OCI-M2 (cell line): Measurements from ENCODE around the gene TBC1D5.
"Not testable (repeated sequence)": the region's sequence is repeated elsewhere in the genome, so short reads cannot be mapped to it uniquely, and the experiment has no call there.

Source experiments
- DNase-seq: peaks from one replicate; lab custom pipeline; 2025; ENCODE audit not compliant: unreplicated experiment; lab: John Stamatoyannopoulos, UW

The TBC1D5 gene

GRCh38 chr3:17551895-17552294 is 190.5 kb downstream of the TBC1D5 start:
- DNase-seq = no peak

GRCh38 chr3:17551333-17551732 is 191.1 kb downstream of the TBC1D5 start:
- DNase-seq = no peak

DNA sequence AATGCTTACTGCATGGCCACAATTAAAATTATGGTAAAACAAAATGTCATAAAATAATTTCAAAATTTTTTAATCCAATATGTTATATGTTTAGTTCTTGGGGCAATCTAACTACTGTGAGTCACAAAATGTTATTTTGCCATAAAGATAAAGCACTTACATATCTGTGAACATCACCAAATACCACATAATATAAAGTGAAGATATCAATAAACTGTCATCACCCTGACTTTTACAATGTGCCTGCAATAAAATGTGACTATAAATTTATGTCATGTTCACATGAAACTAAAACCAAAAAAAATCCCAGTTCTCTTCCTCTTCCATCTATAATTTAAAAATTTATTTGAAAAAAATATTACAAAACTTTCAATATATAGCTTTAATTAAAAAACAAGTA is 191.8 kb downstream of the TBC1D5 start:
- no peak for DNase-seq

DNA sequence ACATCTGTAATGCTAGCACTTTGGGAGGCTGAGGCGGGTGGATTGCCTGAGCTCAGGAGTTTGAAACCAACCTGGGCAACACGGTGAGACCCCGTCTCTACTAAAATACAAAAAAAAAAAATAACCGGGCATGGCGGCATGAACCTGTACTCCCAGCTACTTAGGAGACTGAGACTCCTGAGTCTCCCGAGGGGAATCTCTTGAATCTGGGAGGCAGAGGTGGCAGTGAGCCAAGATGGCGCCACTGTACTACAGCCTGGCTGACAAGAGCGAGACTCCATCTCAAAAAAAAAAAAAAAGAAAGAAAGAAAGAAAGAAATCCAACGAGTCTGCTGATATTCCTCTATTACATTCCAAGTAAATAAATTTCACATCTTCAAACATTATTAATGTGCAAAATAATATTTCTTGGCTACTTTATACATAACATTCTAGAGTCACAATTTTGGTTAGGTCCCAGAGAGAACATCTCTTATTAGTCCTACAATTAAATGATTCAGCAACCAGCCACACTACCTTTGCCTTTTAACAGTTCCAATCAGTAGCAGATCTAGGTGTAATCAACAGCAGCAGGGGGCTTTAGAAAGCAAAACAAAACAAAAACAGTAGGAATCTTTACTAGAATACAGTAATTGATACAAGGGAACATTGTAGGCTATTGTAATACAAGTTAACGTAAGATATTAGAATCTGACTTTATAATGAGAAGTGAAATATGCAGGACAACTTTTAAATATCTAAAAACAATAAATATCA is 195.8 kb downstream of the TBC1D5 start:
- DNase-seq = no peak

GRCh38 chr3:17544632-17545031 is 197.8 kb downstream of the TBC1D5 start:
- no peak for DNase-seq

- DNase-seq = no peak
Measured at GRCh38 chr3:17542591-17542990, 199.8 kb downstream of the TBC1D5 start.

- DNase-seq = no peak
Measured at GRCh38 chr3:17539436-17539835, 203.0 kb downstream of the TBC1D5 start.

GRCh38 chr3:17535274-17535673 is 207.2 kb downstream of the TBC1D5 start:
- DNase-seq = no peak

DNA sequence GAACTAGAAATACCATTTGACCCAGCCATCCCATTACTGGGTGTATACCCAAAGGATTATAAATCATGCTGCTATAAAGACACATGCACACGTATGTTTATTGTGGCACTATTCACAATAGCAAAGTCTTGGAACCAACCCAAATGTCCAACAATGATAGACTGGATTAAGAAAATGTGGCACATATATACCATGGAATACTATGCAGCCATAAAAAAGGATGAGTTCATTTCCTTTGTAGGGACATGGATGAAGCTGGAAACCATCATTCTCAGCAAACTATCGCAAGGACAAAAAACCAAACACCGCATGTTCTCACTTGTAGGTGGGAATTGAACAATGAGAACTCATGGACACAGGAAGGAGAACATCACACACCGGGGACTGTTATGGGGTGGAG is 210.0 kb downstream of the TBC1D5 start:
- DNase-seq = not testable (repeated sequence)

GRCh38 chr3:17529677-17530076 is 212.8 kb downstream of the TBC1D5 start:
- DNase-seq = no peak

GRCh38 chr3:17518189-17519059 is 224.0 kb downstream of the TBC1D5 start:
- DNase-seq = no peak

- DNase-seq = no peak
Measured at GRCh38 chr3:17515445-17516234, 226.8 kb downstream of the TBC1D5 start.

- DNase-seq = no peak
Measured at GRCh38 chr3:17514597-17514996, 227.8 kb downstream of the TBC1D5 start.

- no peak for DNase-seq
Measured at GRCh38 chr3:17510265-17510664, 232.2 kb downstream of the TBC1D5 start.

DNA sequence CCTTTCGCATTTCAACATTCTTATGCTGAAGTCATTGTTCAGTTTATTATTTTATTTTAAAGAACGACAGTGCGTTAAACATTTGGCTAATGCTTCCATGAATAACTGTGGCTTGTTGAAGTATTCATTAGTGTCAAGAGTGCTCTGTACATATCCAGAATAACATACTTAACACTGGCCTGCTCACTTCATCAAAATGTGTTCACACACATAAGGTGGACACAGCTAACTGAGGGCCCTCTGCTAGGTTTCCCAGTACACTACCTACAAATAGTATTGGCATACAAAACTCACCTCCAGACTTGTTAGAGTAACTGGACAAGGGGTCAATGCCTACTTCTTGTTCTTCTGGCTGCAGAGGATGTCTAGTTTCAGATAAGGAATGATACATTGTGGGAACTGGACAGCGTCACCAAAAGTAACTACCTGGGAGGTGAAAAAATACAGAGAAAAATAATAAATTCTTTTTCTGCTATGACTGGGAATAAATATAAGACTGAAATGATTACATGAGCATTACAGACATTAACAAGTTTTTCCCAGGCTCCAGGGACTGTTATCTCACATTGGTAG is 234.2 kb downstream of the TBC1D5 start:
- no peak for DNase-seq

GRCh38 chr3:17507480-17507879 is 235.0 kb downstream of the TBC1D5 start:
- no peak for DNase-seq

- no peak for DNase-seq
Measured at GRCh38 chr3:17505856-17506255, 236.6 kb downstream of the TBC1D5 start.

- no peak for DNase-seq
Measured at GRCh38 chr3:17501745-17502144, 240.7 kb downstream of the TBC1D5 start.

DNA sequence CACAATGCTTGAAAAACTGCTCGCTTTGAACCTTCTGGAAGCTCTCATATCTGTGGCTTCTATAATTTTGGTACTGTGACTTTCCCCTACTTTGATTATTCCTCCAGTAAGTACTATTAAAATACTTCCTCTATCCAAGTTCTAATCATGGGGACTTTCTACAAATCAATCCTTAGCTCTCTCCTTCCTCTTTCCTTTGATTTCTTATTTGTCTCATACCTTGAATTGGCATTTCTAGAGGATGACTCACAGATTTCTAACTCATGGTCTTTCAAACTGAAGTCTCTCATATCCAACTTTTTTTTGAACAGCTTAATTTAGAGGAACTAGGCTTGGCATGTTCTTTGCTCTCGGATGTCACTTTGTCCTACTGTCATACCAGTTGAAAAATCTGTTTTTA is 241.8 kb downstream of the TBC1D5 start:
- DNase-seq = no peak

- DNase-seq = no peak
Measured at GRCh38 chr3:17494117-17494809, 248.2 kb downstream of the TBC1D5 start.

GRCh38 chr3:17491601-17492000 is 250.8 kb downstream of the TBC1D5 start:
- no peak for DNase-seq
